Mesenteric fat pad (tissue), 1 donor: ENCODE results near the gene KCNH2. TPM values are rescaled to one million over a fixed set of nuclear protein-coding genes. Genes with fewer than 3 reads are reported as not detected.
"Not testable (repeated sequence)": the region's sequence is repeated elsewhere in the genome, so short reads cannot be mapped to it uniquely, and the experiment has no call there.

Experiments
- DNase-seq: peaks from one replicate; pipeline ENCODE4 v3.0.0-alpha.2; 2020; ENCODE audit warnings: low spot score
- total RNA-seq: library from RNA; stranded (reverse); fragmentation: NEBNext Ultra II Directional; extraction: Animal tissue kit (Norgen Biotek cat#: 25700); gene quantifications from one replicate; pipeline ENCODE4 v1.2.1, GENCODE V29; 2021
- donor health status: DM: yes; HTN: yes; CAD: no.

The KCNH2 gene
- total RNA-seq, 1 donor from 2014 or later, result 0.32 TPM

DNA sequence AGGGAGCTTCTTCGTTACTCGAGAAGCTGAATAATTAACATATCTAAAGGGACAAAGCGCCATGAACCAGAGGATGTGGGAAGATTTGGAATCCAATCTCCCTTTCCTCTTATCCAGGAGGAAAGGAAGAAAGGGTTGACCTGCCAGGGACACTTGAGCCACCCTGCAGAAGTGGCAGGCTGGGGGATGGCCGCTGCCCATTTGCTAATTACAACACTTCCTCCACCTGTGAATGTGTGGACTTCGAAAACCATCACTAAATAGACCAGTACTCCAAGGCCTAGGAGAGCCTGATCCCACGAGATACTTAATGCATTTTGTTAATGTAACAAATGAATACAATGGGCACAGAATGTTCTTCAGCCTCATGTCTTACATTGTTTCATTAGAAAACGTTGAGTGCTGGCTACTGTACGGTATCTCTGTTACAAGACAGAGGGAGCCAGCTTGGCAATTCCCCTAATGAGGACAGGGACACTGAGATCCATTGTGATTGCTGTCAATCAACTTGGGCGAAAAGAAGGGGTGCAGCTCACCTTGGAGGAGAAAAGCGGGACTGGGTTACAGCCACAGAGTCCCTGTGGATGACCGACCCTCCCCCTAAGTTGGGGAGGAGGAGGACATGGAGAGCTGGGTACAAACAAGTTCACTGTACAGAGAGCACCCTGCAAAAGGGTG lies 66.4 kb downstream of the KCNH2 start:
- DNase-seq, result peak; percentile 64

- peak; percentile 72 for DNase-seq
These were observed 67.1 kb downstream of the KCNH2 start for GRCh38 chr7:150910996-150911422.

DNA sequence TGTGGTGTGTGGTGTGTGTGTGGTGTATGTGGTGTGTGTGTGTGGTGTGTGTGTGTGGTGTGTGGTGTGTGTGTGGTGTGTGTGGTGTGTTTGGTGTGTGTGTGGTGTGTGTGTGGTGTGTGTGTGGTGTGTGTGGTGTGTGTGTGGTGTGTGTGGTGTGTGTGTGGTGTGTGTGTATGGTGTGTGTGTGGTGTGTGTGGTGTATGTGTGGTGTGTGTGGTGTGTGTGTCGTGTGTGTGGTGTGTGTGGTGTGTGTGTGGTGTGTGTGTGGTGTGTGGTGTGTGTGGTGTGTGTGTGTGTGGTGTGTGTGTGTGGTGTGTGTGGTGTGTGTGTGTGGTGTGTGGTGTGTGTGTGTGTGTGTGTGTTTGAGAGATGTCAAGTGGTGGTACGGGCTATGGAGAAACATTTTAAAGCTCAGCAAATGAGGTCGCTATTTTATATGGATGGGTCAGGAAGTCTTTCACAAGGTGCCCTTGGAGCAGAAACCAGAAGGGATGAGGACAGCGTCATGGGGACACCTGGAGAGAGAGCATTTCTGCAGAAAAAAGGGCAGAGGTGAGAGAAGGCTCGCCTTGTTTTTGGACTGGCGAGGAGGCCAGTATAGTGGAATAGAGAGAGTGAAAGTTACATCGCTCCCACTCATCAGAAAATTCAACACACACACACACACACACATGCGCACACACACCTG lies 67.7 kb downstream of the KCNH2 start:
- DNase-seq, result not testable (repeated sequence)

DNA sequence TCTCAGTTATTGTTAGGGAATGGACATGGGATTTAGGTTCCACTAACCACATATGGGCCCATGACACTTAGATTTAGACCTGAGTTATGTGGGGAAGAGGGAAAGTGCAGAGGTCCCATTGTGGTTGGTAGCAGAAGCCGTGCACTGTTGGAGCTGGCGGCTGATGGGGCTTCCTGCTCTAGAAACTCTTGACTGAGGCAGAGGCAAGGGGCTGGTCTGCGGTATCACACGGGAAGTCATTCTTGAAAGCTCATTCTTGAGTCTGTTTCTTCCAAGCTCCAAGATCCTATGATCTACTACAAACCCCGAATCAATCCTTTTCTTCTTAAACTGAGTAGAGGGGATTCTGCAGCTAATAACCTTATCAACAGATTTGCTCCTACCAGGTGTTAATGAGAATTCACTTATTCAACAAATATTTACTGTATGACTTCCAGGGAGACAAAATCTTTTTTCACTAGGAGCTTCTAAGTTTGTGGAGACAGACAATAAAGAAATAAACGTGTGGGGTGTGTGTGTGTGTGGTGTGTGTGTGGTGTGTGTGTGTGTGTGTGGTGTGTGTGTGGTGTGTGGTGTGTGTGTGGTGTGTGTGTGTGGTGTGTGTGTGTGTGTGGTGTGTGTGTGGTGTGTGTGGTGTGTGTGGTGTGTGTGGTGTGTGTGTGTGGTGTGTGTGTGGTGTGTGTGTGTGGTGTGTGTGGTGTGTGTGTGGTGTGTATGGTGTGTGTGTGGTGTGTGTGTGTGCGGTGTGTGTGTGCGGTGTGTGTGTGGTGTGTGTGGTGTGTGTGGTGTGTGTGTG lies 68.7 kb downstream of the KCNH2 start:
- DNase-seq, result no peak

DNA sequence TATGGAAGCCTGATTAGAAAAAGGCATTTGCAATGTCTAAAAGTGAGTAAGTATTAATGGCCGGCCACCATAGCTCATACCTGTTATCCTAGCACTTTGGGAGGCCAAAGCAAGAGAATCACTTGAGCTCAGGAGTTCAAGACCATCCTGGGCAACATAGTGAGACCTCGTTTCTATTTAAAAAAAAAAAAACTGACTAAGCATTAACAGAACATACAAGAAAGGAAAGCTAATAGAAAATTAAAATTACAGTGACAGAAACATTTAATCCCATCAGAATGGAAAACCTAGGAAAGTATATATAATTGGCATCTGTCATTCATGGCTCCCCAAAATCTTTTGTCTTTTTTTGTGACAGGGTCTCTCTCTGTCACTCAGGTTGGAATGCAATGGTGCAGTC lies 69.9 kb downstream of the KCNH2 start:
- no peak for DNase-seq

DNA sequence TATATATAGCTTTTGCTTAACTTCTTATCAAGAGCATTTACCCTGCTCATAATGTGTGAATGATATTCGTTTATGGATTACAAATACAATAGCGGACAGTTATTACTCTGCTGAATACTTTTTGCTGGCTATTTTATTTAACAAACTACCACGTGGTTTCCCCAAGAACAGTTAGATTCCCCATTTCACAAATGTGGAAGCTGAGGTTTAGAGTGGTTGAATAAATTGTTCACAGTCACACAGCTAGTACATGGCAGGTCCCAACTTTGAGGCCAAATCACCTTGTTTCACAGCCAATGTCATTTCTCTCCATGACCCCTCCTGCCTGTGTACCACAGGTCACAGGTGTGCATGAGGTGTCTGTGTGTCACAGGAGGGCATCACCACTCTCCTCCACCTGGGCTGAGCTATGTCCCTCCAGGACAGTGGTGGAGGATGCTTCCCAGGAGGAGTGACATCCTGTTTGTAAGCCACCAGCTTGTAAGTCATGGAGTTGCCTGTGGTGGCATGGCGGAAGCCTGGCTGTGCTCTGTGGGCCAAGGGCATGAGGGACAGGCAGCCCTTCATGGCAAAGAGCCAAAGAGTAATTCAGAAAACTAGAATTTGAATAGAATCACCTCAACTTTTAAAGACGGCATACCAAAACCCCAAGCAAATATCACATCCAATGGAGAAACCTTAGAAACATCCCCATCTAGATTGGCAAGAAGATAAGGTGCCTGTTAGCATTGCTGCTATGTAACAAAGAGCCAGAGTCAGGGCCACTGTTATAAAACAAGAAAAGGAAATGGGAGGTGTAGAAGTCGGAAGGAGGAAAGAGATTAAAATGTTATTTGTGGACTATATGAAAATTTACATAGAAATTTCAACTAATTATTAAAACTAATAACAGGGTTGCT lies 73.9 kb downstream of the KCNH2 start:
- no peak for DNase-seq

GRCh38 chr7:150903606-150904005 lies 74.5 kb downstream of the KCNH2 start:
- no peak for DNase-seq

DNA sequence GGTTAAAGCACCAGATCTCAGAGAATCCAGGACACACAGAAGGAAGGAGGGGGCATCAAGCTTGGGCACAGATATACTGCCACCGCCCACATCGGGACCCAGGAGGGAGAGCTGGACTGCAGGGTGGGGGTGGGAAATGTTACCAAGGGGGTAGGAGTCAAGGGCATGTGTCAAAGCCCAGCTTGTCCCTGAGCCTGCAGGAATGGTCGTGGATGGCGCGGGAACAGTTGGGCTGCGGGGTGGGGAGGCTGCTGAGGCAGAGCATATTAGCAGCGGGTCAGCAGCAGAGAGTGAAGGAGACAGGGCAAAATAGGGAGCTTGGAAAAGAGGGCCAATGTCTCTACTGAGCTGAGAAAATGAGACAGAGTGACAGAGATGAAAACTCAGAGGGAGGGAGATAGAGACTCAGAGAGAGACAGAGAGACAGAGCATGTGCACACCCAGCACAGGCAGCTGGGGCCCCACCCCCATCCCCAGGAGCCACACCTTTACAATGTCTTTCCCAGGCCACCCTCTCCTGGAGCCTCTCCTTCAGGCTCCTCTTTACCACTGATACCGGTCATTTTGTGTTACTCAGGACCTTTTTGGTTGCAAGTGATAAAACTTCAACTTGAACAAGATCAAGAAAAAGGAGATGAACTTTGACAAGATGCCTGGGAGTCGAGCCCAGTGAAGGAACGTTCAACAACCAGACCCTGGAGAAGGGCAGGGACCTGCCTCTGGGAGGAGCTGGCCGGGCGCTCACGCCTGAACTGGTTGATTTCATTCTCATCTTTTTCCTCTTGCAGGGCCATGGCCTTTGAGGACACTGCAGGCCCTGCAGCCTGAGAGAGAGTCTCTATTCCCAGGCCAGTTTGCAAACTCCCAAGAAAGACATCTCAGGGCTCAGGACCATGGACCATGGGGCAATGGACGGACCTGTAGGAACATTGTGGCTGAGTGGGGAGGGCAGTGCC lies 75.8 kb downstream of the KCNH2 start:
- no peak for DNase-seq

DNA sequence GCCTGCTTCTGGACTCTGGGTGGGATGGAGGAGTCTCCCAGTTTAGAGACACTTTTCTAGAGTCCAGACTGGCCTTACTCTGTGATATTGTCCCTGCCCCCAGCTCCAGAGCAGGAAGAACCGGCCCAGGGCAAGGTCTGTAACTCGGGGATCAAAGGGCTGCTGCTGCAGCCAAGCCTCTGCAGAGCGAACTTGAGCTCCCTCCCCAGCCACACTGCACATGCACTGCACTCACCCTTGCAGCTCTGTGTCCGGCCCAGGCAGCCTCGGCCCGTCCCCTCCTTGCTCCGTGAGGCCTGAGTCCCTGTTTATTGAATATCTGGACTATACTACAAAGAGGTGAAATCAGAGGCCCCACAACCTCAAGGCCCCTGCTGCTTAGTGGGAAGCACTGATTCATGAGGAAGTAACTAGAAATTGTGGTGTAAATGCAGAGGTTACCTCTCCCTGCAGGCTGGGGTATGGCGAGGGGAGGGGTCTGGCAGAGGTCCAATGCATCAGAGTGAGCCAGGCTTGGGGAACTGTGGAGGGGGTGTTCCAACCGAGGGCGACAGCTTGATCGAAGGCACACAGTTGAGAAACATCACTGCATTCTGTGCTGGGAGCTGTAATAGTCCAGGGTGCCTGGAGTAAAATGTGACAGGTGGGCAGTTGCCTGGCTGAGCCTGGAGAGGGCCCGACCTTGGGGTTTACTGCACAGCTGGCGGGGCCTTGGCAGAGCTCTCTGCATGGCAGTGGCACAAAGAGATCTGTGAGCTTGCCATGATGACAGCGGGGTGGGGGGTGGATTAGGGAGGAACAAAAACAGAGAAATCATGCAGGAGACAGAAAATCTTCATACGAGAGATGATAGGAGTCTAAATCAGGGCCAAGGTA lies 76.7 kb downstream of the KCNH2 start:
- DNase-seq, result no peak

DNA sequence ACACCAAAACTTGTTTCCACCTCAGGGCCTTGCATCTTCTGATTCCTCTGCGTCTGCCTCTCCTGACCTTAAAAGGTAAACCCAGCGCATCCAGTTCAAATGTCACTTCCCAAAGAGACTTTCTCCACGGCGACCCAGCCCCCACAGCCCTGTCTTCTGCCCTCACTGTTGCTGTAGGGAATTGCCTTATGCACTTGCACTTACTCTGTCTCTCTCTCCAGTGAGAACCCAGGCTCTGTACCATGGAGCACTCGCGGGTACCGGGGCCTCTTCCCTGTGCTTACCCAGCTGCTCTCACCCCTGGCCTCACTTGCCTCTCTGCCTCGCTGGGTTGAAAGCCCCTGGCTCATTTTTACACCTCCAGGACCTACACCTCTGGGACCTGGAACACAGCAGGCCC lies 77.4 kb downstream of the KCNH2 start:
- DNase-seq, result no peak

- DNase-seq, result peak; percentile 94
These were observed 79.6 kb downstream of the KCNH2 start for GRCh38 chr7:150898475-150899011.

DNA sequence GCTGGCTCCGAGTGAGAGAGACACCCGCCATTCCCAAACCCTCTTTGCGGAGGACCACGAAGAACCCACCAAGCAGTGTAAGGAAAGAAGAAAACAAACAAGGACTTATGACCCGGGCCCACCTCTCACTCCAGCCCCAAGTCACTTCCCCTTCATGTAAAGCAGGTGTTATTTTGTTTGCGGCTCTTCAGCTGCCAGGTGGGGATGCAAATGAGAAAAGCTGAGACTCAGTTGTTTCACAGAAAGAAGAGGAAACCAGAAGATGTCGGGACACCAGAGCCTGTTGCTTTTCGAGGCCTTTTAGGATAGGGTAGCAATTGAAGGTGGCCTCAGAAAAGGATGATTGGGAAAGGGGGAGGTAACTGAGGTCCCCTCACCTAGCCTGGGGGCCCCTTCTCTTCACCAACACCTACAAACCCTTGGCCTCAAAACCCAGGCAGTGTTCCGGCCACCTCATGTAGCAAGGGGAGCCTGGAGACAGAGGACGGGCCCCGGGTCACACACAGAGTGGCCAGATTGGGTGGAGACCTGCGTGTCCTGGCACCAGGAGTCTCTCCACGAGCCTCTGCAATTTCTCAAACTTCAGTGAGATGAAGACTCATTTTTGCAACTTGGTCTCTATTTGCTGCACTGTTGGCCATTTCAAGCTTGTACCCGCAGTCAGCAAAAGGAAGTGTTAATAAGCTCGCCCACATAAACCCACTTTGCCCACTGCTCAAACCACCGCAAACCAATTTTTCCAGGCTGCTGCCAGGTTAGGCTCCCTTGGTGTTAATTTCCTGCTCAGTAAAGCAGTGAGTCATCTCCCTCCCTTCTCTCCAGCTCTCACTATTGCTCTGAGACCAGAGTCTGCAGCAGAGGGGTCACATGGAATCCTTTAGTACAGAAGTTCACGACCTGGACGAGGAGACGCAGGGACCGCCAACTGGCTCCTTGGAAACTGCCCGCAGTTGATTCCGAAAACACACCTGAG lies 80.3 kb downstream of the KCNH2 start:
- no peak for DNase-seq

- DNase-seq, result no peak
These were observed 81.4 kb downstream of the KCNH2 start for GRCh38 chr7:150896562-150897209.

GRCh38 chr7:150895809-150896208 lies 82.3 kb downstream of the KCNH2 start:
- no peak for DNase-seq
